Bronchial epithelial cell (primary cell): Measurements from ENCODE around the gene EML5. TPM values are rescaled to one million over a fixed set of nuclear protein-coding genes. Genes with fewer than 3 reads are reported as not detected.
A peak's percentile ranks its signal among the peaks of the same experiment; 100 is the strongest.

Experiments
- DNase-seq: peaks from one replicate; pipeline ENCODE4 v3.0.0-alpha.2; 2010; ENCODE audit warnings: low read depth
- FAIRE-seq: peaks from 2 replicates; lab custom pipeline; 2011; peaks lifted over from hg19 to GRCh38; lab: Jason Lieb, UNC
- H3K27me3 ChIP-seq: 2 replicates; pipeline ENCODE4 v1.5.1; 2011; ENCODE audit warnings: low read length; ENCODE audit not compliant: control insufficient read depth, insufficient read depth
- H3K36me3 ChIP-seq: 2 replicates; pipeline ENCODE4 v1.5.1; 2011; ENCODE audit warnings: low read length; ENCODE audit not compliant: control insufficient read depth, insufficient read depth
- H3K4me3 ChIP-seq: 2 replicates; pipeline ENCODE4 v1.5.1; 2011; ENCODE audit warnings: mild to moderate bottlenecking, low read depth, low read length, control low read depth
- total RNA-seq: library from RNA; depleted of rRNA; stranded (reverse); fragments of >200 nt; gene quantifications from 2 replicates; pipeline ENCODE4 v1.2.1, GENCODE V29; 2014
- TF ChIP-seq, protein P1 (sequence below): IDR thresholded peaks from 2 replicates; pipeline ENCODE4 v1.5.1; 2011; ENCODE audit warnings: mild to moderate bottlenecking, moderate library complexity, low read length, control low read depth, inconsistent platforms; ENCODE audit not compliant: insufficient read depth, severe bottlenecking

The EML5 gene
- total RNA-seq, 1 donor from 2014 or later: not detected

DNA sequence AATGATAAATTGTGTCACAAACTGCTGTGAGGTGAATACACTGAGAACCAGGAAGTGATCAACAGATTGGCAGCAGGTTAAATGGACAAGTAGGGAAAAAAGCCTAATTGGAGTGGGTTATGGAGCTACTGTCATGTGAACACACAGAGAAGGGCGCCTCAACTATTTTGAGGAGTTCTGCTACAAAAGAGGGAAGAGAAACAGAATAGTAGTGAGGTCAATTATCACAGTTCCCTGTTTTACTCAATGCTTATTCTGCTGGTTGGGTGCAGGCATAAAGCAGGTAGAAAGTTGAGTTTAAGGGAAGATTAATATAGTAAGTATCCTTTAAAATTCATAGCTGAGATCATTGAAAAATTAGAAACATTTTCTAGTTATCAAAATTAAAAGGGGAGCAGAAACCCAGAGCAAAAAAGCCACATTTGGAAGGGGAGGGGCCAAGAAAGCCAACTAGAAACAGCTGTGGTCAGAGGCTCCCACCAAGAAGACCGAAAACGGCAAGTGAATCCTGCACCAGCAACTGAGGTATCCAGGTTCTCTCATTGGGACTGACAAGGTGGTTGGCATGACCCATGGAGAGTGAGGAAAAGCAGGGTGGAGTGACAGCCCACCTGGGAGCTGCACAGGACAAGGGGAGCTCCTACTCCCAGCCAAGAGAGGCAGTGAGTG is 124.2 kb downstream of the EML5 start:
- Histone ChIP-seq H3K27me3 (no peaks in the 10 kb centered on the region), H3K4me3 (no peak overlapping the region), H3K36me3 (no peaks in the 10 kb centered on the region)
- TF ChIP-seq, protein P1, sequence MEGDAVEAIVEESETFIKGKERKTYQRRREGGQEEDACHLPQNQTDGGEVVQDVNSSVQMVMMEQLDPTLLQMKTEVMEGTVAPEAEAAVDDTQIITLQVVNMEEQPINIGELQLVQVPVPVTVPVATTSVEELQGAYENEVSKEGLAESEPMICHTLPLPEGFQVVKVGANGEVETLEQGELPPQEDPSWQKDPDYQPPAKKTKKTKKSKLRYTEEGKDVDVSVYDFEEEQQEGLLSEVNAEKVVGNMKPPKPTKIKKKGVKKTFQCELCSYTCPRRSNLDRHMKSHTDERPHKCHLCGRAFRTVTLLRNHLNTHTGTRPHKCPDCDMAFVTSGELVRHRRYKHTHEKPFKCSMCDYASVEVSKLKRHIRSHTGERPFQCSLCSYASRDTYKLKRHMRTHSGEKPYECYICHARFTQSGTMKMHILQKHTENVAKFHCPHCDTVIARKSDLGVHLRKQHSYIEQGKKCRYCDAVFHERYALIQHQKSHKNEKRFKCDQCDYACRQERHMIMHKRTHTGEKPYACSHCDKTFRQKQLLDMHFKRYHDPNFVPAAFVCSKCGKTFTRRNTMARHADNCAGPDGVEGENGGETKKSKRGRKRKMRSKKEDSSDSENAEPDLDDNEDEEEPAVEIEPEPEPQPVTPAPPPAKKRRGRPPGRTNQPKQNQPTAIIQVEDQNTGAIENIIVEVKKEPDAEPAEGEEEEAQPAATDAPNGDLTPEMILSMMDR: no peak
- no peak for DNase-seq
- no peak for FAIRE-seq

DNA sequence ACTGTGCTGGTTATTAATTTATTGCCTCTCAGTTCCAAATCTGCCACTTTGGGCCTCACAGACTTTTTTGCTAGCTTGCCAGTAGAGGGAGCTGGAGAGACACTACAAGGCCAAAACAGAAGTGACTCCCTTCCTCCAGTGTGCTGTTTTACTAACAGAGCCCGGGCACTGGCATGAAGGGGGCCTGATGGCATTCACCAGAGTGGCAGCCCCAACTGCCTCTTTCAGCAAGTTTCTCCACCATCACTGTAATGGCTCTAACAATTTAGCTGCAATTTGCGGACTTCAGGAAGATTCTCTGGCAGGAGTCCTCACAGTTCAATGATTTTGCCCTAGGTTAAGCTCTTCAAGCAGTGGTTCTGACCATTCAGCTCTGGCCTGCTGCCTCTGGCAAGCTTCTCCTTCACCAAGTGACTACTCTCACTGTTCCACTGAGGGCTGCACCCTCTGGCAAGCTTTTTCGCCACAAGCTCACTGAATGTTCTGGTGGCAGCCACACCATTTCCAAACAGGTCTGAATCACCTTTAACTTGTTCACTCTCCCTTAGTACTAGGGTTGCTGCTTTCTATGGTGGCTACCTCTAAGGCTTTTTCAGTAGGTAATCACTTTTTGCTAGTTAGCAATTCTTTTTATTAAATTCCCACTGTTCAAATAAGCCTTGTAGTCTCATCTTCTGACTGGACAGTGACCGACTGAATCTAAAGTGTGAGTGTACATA is 125.0 kb downstream of the EML5 start:
- H3K36me3 ChIP-seq: no peaks in the 10 kb centered on the region
- no peaks in the 10 kb centered on the region for H3K27me3 ChIP-seq
- TF ChIP-seq, protein P1: peak; percentile 90
- no peak for FAIRE-seq
- peak; percentile 62 for DNase-seq
- no peak overlapping the region for H3K4me3 ChIP-seq

DNA sequence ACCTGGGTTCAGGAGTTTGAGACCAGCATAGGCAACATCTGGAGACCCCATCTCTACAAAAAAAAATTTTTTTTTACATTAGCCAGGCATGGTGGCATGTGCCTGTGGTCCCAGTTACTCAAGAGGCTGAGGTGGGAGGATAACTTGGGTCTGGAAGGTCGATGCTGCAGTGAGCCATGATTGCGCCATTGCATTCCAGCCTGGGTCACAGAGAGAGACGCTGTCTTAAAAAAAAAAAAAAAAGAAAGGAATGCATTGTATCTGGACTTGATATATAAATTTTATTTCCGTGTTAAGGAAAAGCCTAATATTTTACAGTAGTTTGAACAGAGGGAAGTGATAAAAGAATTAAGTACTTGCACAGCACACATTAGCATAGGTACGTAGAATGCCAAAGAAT is 132.7 kb downstream of the EML5 start:
- FAIRE-seq: no peak
- H3K27me3 ChIP-seq: no peaks in the 10 kb centered on the region
- no peaks in the 10 kb centered on the region for H3K36me3 ChIP-seq
- TF ChIP-seq, protein P1: no peak
- DNase-seq: no peak
- no peak overlapping the region for H3K4me3 ChIP-seq

DNA sequence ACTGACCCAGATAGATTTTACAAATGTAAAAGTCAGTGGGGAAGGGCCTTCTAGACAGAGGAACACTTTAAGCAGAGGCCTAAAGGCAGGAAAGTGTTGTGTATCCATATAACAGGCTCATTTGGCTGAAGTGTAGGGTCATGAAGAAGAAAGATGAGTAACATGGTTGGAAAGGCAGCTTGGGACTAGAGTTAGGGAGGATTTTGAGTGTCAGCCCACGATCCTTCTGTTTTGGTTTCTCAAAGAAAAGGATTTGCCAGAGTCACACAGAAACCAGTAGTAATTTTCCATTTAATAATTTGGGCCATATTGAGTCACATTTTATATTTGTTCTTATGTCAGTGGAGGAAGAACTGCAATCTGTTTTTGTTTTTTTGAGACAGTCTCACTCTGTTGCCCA is 153.5 kb downstream of the EML5 start:
- Histone ChIP-seq H3K36me3 (no peaks in the 10 kb centered on the region), H3K27me3 (no peaks in the 10 kb centered on the region), H3K4me3 (no peak overlapping the region)
- DNase-seq (no peak), FAIRE-seq (no peak)
- TF ChIP-seq, protein P1: no peak

DNA sequence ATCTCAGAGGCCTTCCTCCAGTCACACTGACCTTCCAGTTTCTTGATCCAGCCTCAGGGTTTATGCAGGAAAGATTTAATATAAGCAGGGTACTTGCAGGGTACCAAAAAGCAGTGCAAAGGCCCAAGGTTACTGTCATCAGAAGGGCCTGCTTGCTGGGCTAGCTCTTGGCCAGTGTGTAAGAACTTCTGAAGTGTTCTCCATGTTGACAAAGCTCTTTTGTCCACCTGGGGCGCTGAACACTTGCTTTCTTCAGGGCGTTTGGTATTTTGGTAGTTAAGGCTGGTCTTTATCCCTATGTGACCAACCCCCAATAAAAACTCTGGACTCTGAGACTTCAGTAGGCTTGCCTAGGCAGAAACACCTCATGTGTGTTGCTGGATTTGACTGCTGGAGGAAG is 160.2 kb downstream of the EML5 start:
- Histone ChIP-seq H3K36me3 (no peaks in the 10 kb centered on the region), H3K4me3 (no peak overlapping the region), H3K27me3 (no peaks in the 10 kb centered on the region)
- DNase-seq (no peak), FAIRE-seq (no peak)
- TF ChIP-seq, protein P1: no peak
